Measurements from ENCODE around the gene PROSER2.

The PROSER2 gene

DNA sequence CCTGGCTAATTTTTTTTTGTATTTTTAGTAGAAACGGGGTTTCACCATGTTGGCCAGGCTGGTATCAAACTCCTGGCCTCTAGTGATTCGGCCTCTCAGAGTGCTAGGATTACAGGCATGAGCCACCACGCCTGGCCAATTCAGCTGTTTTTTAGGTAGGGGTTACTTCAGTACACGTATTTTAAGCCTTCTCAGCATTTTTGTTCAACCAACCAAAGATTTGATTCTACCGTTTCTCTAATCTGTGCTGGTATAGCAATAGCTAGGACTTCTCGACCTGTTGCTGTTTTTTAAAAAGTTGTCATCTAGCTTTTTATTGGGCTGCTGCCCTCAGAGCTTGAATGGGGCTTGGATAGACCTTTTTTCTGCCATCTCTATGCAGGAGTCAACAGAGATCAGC lies 34.9 kb downstream of the PROSER2 start:
- Mint-ChIP-seq H3K4me1 (no peaks in the 10 kb centered on the region), H3K36me3 (ENCODE audit: low read depth) (peaks cover 6% of the 10 kb centered on the region), H3K27me3 (ENCODE audit: low read depth) (peaks cover 3% of the 10 kb centered on the region), H3K9me3 (no peaks in the 10 kb centered on the region), H3K27ac (no peak overlapping the region), H3K4me3 (no peak overlapping the region)
- no peak for TF ChIP-seq CTCF (IDR thresholded peaks at IDR 0.05; ENCODE audit: unreplicated experiment in 3 of 3)

GRCh38 chr10:11861341-11861740 lies 38.2 kb downstream of the PROSER2 start:
- Mint-ChIP-seq H3K4me3 (no peak overlapping the region), H3K27ac (no peak overlapping the region), H3K4me1 (no peaks in the 10 kb centered on the region), H3K36me3 (ENCODE audit: low read depth) (peaks cover 3% of the 10 kb centered on the region), H3K27me3 (ENCODE audit: low read depth) (peaks cover 5% of the 10 kb centered on the region), H3K9me3 (no peaks in the 10 kb centered on the region)
- no peak for TF ChIP-seq CTCF (IDR thresholded peaks at IDR 0.05; ENCODE audit: unreplicated experiment in 3 of 3)

DNA sequence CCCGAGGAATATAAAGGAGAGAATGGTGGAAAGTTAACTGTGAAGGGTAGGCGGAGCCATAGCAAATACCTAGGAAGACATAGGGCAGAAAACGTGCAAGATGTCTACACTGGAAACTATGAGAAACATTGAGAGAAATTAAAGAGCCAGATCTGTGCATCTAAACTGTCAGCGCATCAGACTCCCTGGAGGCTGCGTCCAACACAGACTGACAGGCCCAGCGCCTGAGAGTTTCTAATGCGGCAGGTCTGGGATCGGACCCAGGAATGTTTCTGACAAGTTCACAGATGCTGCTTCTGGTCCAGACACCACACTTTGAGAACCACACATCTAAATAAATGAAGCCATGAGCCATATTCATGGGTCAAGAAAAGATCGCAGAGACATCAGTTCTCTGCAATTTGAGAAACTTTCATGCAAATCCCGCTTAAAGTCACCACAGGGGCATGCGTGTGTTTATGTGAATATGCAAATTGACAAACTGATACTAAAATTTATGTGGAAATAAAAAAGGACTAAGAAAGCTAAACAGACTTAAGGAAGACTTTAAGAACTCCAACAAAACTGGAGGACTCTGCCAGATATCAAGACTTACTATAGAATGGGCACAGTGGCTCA lies 38.8 kb downstream of the PROSER2 start:
- no peak for TF ChIP-seq CTCF (IDR thresholded peaks at IDR 0.05; ENCODE audit: unreplicated experiment in 3 of 3)
- H3K27me3 Mint-ChIP-seq (ENCODE audit: low read depth) = peaks cover 6% of the 10 kb centered on the region
- no peak overlapping the region for H3K27ac Mint-ChIP-seq
- peaks cover 2% of the 10 kb centered on the region for H3K36me3 Mint-ChIP-seq (ENCODE audit: low read depth)
- H3K9me3 Mint-ChIP-seq = no peaks in the 10 kb centered on the region
- H3K4me3 Mint-ChIP-seq = no peak overlapping the region
- H3K4me1 Mint-ChIP-seq = no peaks in the 10 kb centered on the region

- H3K27ac Mint-ChIP-seq = no peak overlapping the region
- H3K9me3 Mint-ChIP-seq = no peaks in the 10 kb centered on the region
- no peaks in the 10 kb centered on the region for H3K4me1 Mint-ChIP-seq
- no peak for TF ChIP-seq CTCF (IDR thresholded peaks at IDR 0.05; ENCODE audit: unreplicated experiment in 3 of 3)
- no peak overlapping the region for H3K4me3 Mint-ChIP-seq
- H3K36me3 Mint-ChIP-seq (ENCODE audit: low read depth) = no peaks in the 10 kb centered on the region
- peaks cover 10% of the 10 kb centered on the region for H3K27me3 Mint-ChIP-seq (ENCODE audit: low read depth)
Observed at GRCh38 chr10:11863353-11864109, 40.4 kb downstream of the PROSER2 start.

DNA sequence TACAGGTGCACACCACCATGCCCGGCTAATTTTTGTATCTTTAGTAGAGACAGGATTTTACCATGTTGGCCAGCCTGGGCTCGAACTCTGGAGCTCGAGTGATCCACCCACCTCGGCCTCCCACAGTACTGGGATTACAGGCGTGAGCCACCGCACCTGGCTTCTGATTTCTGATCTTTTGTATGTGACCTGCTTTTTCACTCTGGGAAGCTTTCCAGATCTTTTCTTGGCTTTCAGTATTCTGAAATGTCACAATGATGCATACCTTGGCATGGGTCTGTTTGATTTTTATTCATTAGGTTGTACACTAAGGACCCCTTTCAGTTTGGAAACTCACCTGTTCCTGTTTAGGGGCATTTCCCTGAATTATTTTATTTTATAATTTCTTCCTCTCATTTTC lies 41.6 kb downstream of the PROSER2 start:
- Mint-ChIP-seq H3K9me3 (no peaks in the 10 kb centered on the region), H3K4me3 (no peak overlapping the region), H3K4me1 (no peaks in the 10 kb centered on the region), H3K27ac (no peak overlapping the region), H3K36me3 (ENCODE audit: low read depth) (no peaks in the 10 kb centered on the region), H3K27me3 (ENCODE audit: low read depth) (peaks cover 10% of the 10 kb centered on the region)
- no peak for TF ChIP-seq CTCF (IDR thresholded peaks at IDR 0.05; ENCODE audit: unreplicated experiment in 3 of 3)

- no peak overlapping the region for H3K4me3 Mint-ChIP-seq
Observed at GRCh38 chr10:11865561-11865960, 42.4 kb downstream of the PROSER2 start.

More at GRCh38 chr10:11865561-11865960, 42.4 kb downstream of the PROSER2 start:
- H3K36me3 Mint-ChIP-seq (ENCODE audit: low read depth) = no peaks in the 10 kb centered on the region
- peaks cover 10% of the 10 kb centered on the region for H3K27me3 Mint-ChIP-seq (ENCODE audit: low read depth)
- no peak overlapping the region for H3K27ac Mint-ChIP-seq
- H3K4me1 Mint-ChIP-seq = no peaks in the 10 kb centered on the region
- no peaks in the 10 kb centered on the region for H3K9me3 Mint-ChIP-seq
- TF ChIP-seq CTCF (IDR thresholded peaks at IDR 0.05; ENCODE audit: unreplicated experiment in 3 of 3) = no peak

All from nephron (organoid).